Measurements from ENCODE around the gene ERO1B.

The ERO1B gene

DNA sequence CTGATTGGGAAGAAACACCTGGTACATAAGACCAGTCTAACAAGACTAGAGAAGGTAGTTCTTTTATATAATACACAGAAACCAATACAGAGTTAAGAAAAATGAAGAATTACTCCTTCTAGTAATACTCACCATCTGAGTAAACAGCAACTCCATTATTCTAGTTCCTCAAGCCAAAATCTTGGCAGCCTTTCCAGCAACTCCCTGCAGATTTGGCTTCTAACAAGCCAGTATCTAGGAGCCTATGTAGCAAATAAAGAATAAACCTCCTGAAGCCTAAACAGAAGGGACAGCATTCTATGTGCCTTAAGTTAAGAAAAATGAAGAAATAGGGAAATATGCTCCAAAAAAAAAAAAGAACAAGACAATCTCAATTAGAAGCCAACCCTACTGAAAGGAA is 24.5 kb downstream of the ERO1B start:
- FAIRE-seq (no peak), DNase-seq (ENCODE audit: insufficient read length, low spot score) (no peak)

DNA sequence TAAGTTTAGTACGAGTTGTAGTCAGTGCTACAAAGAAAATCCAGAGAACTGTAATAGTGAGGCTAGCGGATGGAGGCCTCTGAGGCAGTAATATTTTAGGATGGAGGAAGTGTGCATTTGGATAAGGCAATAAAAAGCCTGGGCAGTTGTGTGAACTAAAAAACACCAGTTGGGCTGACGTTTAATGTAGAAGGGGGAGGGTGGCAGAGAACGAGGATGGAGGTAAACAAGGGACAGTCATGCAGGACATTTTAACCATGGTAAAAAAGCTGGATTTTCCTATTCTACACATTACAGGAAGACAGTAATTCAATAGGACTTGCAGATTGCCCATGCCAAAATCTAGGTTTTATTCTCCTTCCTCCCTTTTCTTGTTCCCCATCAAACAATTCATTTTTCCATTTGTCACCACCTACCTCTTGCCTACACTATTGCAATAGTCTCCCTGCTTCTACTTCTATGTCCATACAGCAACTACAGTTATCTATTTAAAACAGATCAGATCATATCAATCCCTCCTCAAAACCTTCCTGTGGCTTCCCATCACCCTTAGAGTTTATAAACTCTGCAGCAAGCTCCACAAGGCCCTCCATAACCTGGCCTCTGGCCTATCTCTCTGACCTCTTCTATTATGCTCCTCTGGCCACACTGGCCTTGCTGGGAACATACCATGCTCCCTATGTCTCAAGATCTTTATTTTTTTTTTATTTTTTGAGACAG is 27.7 kb downstream of the ERO1B start:
- DNase-seq (ENCODE audit: insufficient read length, low spot score): no peak
- FAIRE-seq: no peak

DNA sequence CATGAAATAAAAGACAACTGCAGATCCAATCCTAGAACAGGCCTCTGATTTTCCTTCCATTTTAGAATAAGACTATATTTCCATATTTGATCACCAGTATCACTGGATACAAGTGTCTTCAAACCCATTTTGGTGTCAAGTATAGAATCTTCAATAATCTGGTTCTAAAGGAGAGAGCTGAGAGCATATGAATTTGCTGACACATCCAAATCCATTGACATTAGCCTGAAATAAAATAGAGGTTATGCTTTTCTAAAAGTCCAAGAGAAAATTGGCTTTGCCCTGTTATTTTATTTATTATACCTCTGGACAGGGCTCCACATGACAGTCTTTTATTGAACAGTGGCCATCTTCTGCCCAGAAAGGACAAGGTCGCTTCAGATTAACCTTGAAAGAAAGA is 28.6 kb downstream of the ERO1B start:
- DNase-seq (ENCODE audit: insufficient read length, low spot score) (no peak), FAIRE-seq (no peak)

DNA sequence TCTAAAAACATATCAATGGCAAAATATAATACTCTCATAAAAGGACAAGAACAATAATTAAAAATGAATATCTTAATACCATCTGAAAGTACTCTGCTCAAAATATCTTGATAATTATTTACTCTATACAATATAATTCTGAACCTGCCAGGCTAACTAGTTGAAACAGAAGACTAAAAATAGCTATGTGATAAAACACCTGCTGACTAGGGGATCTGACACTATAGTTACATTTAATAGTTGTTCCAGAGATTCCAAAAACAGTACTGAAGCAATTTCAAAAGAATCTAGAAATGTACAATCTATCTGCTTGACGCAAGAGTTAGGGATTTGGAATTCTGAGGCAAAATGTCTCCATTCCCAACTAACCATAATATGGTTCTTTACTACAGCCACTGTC is 30.2 kb downstream of the ERO1B start:
- no peak for DNase-seq (ENCODE audit: insufficient read length, low spot score)
- FAIRE-seq: no peak

DNA sequence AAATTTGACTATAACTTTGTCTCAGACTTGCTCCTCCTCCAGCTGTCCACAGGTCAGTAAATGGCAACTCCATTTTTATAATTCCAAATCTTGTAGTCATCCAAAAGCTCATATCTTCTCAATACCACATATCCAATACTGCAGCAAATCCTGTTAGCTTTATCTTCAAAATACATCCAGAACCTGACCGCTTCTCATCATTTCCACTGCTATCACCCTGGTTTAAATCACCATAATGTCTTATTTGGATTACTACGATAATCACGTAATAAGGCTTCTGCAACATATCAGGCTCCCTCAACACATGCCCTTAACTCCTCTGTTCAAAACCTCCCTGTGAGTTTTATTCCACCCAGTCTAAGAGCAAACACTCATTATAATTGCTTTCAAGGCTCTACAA is 34.5 kb downstream of the ERO1B start:
- no peak for FAIRE-seq
- no peak for DNase-seq (ENCODE audit: insufficient read length, low spot score)

DNA sequence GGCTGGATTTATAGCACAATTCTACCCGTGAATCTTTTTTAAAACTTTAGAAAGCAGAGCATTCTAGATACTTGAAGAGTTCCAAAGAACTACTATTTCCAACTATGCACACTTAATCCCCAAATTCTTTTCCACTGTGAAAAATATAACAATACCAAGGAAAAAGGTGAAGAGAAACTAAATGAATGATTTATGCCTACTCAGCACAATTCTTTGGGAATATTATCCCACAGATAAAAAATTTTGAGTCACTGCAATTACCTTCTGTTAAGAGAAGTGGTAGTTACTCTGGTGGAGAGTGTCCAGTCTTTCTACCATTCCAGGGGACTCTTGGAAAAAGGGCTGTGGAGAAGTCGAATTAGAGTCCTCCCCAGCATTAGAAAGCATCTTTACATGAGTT is 39.2 kb downstream of the ERO1B start:
- DNase-seq (ENCODE audit: insufficient read length, low spot score): no peak
- no peak for FAIRE-seq

DNA sequence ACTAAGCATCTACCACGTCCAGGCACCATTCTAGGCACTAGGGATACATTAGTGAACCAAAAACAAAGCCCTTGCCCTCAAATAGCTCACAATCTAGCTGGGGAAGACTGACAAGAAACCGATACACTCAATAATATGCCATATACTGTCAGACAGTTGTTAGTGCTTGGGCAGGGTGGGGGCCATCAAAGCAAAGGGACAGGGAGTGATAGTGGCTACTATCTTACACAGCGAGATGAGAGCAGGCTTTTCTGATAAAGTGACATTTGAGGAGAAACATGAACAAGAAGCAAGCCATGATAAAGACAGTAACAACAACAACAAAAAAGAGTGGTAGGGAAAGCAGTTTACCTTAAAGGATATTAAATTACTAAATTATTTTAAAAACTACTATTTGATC is 41.1 kb downstream of the ERO1B start:
- no peak for DNase-seq (ENCODE audit: insufficient read length, low spot score)
- no peak for FAIRE-seq

DNA sequence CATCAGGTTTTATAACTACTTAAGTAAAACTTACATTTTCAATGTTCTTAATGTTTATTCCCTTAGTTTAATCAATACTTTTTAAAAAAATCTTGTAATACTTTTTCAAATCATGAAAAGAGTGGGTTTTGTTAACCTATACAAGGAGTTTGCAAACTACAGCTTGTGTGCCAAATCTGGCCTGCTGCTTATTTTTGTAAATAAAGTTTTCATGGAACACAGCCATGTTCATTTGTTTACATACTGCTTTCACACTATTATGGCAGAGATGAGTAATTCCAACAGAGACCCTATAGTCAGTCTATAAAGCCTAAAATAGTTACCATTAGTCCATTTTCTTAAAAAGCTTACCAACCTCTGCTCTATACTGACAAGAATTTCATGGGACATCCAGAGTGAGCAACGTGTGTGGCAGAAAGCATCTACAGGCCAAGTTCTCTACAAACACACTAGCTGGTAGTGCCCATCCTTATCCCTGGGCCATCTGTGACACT is 42.6 kb downstream of the ERO1B start:
- DNase-seq (ENCODE audit: insufficient read length, low spot score) (no peak), FAIRE-seq (no peak)

DNA sequence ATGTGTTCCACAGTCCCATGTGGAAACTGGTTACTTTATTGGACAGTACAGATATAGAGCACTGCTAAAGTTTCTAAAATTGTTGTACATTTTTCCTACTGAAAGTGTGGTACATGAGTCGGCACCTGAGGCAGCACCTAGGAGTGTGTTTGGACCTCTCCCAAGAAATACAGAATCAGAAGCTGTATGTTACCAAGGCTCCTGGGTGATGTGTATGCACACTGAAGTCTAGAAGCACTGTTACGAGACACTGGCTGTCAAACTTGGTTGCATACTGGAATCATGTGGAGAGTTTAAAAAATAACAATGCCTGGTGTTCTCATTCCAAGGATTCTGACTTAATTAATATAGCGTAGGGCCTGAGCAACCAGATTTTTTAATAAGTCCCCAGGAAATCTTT is 46.6 kb downstream of the ERO1B start:
- no peak for DNase-seq (ENCODE audit: insufficient read length, low spot score)
- no peak for FAIRE-seq

DNA sequence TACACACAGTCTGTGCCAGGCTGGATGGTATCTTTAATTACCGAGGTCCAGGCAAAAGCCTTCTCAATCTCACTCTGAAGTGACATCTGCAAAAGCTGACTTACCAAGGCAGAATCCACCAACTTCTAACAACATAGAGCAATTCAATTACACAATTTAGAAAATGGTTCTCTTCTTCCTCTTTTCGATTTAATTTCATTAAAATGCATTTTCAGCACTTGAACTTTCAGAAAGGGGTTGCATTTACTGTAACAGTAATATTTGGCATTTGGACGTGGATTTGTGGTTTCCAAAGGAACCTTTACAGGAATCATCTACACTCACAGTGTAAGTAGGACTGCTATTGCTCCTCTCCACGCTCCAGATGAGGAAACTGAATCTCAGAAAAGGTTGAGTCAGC is 53.3 kb downstream of the ERO1B start:
- DNase-seq (ENCODE audit: insufficient read length, low spot score) (no peak), FAIRE-seq (no peak)

DNA sequence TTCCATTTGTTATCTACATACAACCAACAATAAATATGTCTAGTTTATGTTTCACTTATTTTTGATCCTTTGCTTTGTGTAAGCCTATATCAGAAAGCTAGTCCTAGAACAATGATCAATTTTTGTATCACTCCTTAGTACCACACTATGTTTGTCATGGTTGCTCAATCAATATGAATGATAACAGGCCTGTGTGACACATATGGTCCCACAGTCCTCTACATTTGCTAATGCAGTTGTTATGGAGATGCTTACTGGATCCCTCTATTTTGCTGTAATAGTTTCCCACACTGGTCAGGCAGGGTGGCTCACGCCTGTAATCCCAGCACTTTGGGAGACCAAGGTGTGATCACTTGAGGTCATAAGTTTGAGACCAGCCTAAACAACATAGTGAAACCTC is 59.1 kb downstream of the ERO1B start:
- no peak for DNase-seq (ENCODE audit: insufficient read length, low spot score)
- no peak for FAIRE-seq

DNA sequence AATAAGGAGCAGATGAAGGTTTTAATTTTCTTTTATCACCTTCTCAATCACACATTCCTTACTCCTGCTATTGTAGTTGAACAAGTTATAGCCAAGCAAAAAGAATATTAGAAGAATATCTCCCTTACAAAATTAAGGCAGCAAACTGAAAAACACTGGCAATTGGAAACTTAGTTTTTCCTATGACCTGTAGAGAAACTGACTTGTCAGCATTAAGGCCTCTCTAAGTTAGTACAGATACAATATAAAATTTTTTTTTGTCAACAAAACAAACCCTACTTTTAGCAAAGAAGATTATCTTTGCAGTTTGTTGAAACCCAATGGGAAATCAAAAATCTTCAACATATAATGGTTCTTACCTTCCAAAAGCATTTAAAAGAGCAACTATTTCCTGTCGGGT is 61.3 kb downstream of the ERO1B start:
- FAIRE-seq (no peak), DNase-seq (ENCODE audit: insufficient read length, low spot score) (no peak)

DNA sequence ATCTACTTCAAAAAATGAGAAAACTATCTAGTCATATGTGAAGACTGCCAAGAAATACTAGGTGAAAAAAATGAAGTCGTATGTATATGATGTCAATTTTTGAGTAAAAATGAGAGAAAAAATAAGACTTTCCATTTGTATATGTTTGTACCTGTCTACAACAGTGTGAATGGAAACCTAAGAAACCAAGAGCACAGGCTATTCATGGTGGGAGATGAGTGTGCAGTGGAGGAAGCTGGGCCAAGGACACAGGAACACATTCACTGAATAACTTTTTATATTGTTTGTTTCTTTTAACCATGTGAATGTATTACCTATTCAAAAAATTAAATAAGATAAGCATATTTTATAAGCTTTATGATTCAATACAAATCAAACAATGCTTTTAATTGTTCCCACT is 67.0 kb downstream of the ERO1B start:
- FAIRE-seq (no peak), DNase-seq (ENCODE audit: insufficient read length, low spot score) (no peak)

DNA sequence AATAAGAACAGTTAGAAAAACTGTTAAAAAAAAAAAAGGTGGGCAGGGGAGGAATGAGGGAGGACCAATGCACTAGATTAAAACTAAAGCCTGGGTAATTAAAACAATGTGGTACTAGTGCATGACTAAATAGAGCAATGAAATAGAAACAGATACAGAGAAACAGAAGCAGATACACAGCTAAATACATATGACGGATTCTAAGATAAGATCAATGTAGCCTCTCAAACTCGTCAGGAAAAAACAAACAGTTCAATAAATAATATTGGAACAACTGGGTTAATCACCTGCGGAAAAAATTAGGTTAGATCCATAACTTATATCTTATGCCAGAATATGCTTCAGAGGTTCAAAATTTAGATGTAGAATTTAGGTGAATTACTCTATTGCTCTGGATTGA is 68.2 kb downstream of the ERO1B start:
- DNase-seq (ENCODE audit: insufficient read length, low spot score) (no peak), FAIRE-seq (no peak)

DNA sequence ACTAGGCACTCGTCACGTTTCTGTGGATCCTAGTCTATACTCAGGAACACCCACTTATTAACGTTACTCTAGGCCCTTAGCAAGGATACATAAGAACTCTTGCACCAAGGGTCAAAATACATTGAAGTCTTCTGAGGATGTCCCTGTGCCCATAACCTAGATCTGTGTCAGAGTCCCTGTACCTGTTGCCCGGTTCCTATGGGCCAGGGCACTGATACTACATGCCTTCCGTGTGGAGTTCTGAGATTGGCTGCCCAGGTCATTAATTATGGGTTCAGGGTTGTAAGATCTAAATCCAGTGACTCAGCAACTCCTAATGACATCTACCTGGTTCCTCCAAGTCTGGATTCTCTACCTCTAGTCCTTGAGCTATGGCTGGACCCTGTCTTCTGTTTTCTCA is 69.9 kb downstream of the ERO1B start:
- no peak for DNase-seq (ENCODE audit: insufficient read length, low spot score)
- no peak for FAIRE-seq

DNA sequence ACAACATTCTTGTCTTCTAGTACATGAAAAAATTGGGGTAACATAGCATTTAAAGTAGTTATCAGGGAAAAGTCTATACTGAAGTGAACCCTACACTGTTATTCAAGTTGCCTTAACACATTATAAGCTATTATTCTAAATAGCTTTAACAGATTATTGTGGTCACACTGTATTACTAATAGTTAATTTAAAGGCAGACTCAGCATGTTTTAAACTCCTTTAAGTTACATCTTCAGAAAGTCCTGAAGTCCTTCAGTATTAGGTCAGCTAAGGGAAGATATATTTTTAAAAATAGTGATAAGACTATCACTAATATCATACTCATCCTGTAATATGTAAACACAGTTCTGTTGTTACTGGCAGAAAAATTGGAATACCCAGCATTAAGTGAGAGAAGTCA is 72.0 kb downstream of the ERO1B start:
- FAIRE-seq: no peak
- DNase-seq (ENCODE audit: insufficient read length, low spot score): no peak

DNA sequence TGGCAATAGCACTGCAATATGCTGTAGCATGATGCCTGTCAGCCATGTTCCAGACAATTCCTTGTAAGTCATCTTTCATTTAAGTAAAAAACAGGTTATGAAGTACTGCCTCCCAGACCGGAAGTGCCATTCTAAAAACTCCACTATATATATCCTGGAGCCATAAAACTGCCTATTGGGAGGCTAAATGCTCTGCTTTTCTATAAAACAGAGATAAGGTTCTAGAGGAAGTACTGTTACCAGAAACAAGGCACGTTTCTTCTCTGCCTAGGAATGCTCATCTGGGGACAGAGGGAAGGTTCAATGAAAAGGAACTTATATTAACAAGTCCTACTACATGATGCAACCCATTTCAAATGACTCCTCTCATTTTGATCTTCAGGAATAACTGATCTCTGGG is 72.6 kb downstream of the ERO1B start:
- no peak for DNase-seq (ENCODE audit: insufficient read length, low spot score)
- FAIRE-seq: no peak

DNA sequence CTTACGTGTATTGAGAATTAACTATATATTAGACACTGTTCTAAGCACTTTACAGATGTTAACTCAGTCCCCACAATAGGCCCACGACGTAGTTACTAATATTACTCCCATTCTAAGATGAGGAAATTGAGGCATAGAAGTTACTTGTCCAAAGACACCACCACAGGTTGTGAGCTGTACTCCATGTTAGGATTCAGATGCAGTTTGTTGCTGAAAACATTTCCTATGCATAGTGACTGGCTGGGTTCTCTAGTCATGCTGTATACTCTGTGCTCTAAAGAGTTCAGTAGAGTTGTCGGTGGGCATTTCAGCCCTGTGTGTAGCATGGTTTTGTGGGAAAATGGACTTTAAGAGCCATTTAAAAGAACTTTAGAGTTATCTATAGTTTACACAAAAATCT is 74.2 kb downstream of the ERO1B start:
- no peak for FAIRE-seq
- no peak for DNase-seq (ENCODE audit: insufficient read length, low spot score)

DNA sequence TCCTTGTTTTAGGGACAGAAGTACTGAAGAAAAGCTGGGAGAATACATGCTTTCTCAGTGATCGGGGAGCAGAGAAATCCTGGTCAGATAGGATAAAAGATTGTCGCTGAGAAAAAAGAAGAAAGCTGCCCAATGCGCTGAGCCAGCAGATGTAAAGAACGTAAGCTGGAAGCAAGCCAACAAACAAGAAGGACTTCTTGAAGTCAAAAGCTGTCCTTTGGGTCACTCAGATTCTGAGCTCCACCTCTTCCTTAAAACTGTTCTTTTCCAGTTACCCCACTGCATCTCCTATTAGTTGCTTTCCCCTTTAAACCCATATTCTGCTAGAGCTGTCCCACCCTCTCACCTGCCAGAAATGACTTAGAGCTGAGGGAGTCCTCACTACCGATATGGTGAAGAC is 74.6 kb downstream of the ERO1B start:
- FAIRE-seq (no peak), DNase-seq (ENCODE audit: insufficient read length, low spot score) (no peak)

DNA sequence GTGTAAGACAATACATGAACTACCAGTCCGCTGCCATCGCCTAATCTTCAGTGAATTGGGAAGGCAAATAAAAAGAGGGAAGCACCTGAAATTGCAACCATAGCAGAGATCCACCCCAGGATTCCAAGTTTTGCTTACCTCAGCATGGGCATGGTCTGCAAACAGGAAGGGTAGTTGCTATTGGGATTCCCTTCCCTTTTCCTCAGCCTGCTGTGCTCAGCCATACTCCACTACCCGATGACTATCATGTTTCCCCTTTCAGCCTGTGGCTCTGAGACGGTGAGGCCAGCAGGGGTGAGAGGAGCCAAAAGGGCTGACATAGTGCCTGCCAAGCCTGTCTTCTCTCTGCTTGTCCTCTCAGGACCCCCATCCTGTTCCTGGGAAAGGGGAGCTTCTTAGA is 75.2 kb downstream of the ERO1B start:
- FAIRE-seq: no peak

DNA sequence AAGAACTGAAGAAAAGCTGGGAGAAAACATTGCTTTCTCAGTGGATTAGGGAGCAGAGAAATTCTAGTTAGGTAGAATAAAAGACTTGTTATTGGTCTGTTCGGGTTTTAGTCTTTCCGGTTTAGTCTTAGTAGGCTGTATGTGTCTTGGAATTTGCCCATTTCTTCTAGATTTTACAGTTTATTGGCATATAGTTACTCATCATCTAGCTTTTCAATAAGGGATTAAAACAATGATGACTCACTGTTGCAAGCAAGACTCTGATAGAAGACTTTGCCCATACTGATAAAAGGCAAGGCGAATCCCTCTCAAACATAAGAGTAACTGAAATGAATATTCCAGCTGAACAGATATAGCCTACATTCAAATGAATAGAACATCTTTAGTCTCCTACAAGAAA is 77.1 kb downstream of the ERO1B start:
- FAIRE-seq (no peak), DNase-seq (ENCODE audit: insufficient read length, low spot score) (no peak)

More for the DNA sequence above, 75.2 kb downstream of the ERO1B start:
- no peak for DNase-seq (ENCODE audit: insufficient read length, low spot score)

DNA sequence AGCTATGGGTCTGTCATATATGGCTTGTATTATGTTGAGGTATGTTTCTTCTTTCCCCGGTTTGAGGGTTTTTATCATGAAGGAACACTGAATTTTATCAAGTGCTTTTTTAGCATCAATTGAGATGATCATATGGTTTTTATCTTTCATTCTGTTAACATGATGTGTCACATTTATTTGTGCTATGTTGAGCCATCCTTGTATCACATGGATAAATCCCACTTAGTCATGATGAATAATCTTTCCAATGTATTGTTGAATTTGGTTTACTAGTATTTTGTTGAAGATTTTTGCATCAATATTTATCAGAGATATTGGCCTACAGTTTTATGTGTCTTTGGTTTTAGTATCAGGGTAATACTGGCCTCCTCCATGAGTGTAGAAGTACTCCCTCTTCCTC is 77.7 kb downstream of the ERO1B start:
- FAIRE-seq (no peak), DNase-seq (ENCODE audit: insufficient read length, low spot score) (no peak)

DNA sequence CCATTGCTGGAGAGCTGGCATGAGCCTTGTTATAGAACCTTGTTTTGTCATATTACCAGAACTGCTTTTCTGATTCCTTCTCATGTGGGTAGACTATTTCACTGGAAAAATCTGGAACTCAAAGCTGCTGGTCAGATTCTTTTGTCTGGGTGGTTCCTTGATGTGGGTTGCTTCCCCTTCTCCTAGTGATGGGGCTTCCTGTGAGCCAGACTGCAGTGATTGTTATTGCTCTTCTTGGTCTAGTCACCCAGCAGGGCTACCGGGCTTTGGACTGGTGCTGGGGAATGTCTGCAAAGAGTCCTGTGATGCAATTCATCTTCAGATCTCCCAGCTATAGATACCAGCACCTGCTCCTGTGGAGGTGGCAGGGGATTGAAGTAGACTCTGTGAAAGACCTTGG is 80.0 kb downstream of the ERO1B start:
- no peak for DNase-seq (ENCODE audit: insufficient read length, low spot score)

More for the DNA sequence above, 80.0 kb downstream of the ERO1B start:
- no peak for FAIRE-seq
